ENCODE measurements around the gene UBALD1. TPM values are rescaled to one million over a fixed set of nuclear protein-coding genes. Genes with fewer than 3 reads are reported as not detected.

UBALD1 gene
- total RNA-seq, result 10 to 100 TPM; 10.8 to 12.2 TPM

DNA sequence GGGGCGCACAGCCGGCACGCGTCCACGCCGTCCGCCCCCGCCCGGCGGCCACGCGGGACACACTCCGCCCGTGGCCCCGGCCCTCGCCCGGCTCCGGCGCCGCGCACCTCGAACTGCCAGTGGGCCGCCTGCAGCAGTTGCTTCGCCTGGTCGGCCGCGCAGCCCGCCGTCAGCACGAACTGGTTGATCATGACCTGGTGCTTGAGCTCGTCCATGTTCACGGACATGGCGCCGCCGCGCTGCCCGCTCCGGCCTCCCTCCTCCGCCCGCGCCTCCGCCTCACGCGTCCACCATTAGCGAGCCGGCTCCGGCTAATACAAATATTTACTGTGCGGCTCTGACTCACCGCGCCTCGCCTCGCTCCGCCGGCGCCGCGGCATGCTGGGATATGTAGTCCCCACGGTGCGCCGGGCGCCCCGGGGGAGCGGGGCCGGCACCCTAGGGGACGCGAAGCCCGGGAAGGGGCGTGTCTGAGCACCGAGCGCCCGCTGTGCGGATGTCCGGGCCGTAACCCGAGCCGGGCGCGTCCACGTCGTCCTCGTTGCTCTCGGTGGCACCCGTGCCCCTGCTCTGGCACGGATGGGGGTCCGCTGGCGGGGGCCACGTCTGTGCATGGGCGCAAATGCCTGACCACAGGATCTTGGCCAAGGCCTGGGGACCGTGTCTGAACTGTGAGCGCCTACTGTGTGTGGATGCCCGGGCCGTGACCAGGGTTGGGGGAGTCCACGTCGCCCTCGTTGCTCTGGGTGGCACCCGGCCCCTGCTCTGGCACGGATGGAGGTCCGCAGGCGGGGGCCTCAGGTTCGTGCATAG lies at the start of gene UBALD1:
UBALD1 (minus strand) TSS at position 318 of the 813 bp plus-strand sequence; CDS start at position 227, 91 bp downstream.
- Histone ChIP-seq H3K36me3 (no peaks in the 10 kb centered on the region), H3K9me3 (no peaks in the 10 kb centered on the region), H3K27ac (peak within 1 kb of the TSS; percentile 96 to 97), H3K4me1 (peaks cover 0 to 62% of the 10 kb centered on the region in 2 donors), H3K27me3 (no peaks in the 10 kb centered on the region), H3K4me3 (peak within 1 kb of the TSS; percentile 87 to 94)
- peak; percentile 92 for DNase-seq (ENCODE audit: low spot score)
- TF ChIP-seq, protein P1, sequence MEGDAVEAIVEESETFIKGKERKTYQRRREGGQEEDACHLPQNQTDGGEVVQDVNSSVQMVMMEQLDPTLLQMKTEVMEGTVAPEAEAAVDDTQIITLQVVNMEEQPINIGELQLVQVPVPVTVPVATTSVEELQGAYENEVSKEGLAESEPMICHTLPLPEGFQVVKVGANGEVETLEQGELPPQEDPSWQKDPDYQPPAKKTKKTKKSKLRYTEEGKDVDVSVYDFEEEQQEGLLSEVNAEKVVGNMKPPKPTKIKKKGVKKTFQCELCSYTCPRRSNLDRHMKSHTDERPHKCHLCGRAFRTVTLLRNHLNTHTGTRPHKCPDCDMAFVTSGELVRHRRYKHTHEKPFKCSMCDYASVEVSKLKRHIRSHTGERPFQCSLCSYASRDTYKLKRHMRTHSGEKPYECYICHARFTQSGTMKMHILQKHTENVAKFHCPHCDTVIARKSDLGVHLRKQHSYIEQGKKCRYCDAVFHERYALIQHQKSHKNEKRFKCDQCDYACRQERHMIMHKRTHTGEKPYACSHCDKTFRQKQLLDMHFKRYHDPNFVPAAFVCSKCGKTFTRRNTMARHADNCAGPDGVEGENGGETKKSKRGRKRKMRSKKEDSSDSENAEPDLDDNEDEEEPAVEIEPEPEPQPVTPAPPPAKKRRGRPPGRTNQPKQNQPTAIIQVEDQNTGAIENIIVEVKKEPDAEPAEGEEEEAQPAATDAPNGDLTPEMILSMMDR (IDR thresholded peaks at IDR 0.05), result no peak

DNA sequence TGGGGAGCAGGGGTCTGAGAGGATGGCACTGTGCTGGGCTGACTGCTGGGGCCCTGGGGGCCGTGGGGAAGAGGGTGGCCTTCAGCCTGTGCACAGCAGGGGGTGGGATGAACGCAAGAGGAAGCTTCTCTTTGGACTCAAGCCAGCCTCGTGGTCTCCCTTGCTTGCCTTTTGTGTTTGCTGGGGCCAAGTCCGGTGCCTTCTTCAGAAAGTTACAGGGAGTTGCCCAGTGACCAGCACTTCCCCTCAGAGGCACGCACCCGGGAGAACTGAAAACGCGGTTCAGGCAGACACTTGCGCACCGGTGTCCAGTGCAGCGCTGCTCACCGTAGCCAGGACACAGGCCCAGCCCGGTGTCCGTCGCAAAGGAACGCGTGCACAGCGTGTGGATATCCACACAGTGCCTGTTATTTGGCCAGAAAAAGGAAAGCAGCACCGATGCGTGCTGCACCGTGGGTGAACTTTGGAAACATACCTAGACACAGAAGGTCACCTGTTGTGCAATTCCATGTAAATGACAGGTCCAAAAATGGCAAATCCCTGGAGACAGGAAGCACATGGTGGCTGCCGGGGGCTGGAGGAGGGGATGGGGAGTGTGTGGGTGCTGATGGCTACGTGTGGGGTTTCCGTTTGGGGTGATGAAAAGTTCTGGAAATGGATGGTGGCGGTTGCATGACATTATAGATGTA lies 49.2 kb upstream of the UBALD1 start:
- DNase-seq (ENCODE audit: low spot score), result peak; percentile 64
- no peak overlapping the region for H3K4me3 ChIP-seq
- TF ChIP-seq, protein P1 (IDR thresholded peaks at IDR 0.05), result no peak
- no peaks in the 10 kb centered on the region for H3K27me3 ChIP-seq
- H3K27ac ChIP-seq, result no peak overlapping the region
- H3K4me1 ChIP-seq, result peaks cover 0 to 28% of the 10 kb centered on the region in 2 donors
- peaks cover 46% of the 10 kb centered on the region for H3K36me3 ChIP-seq
- no peaks in the 10 kb centered on the region for H3K9me3 ChIP-seq

DNA sequence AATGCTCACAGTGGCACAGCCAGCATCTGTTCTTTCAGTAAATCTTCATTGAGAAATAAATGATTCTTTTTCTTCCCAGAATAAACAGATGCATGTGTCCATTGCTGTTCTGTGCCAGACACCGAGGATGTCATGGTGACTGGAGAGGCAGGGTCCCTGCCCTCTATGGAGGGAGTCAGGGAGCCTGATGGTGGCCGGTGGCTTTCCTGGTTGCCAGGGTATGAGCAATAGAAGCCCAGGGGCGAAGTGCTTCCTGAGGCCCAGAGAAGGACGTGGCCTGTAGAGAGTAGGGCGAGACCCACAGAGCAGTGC lies 48.7 kb upstream of the UBALD1 start:
- H3K36me3 ChIP-seq, result peaks cover 46% of the 10 kb centered on the region

DNA sequence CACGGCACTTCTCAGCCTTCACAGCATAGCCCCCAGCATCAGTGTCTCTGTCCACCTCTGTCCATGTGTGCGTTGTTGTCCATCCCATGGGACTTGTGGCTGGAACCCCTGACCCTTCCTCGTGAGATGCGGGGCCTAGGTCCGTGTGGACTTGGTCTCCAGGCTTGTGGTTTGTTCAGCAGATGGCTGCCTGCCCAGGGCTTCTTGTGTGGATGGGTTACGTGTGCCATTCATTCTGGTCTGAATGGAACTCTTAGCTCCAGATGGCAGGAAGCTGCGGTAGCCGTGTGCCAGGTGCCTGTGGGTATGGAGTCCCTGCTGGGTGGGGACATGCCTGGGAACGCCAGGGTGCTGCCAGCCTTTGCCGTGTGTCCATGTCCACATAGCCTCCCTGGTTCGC lies 47.0 kb upstream of the UBALD1 start:
- Histone ChIP-seq H3K4me3 (no peak overlapping the region), H3K9me3 (no peaks in the 10 kb centered on the region), H3K27me3 (no peaks in the 10 kb centered on the region), H3K36me3 (peaks cover 46% of the 10 kb centered on the region), H3K4me1 (peaks cover 0 to 28% of the 10 kb centered on the region in 2 donors), H3K27ac (no peak overlapping the region)
- DNase-seq (ENCODE audit: low spot score), result no peak
- TF ChIP-seq, protein P1 (IDR thresholded peaks at IDR 0.05), result no peak

More for the DNA sequence above, 48.7 kb upstream of the UBALD1 start:
- TF ChIP-seq, protein P1 (IDR thresholded peaks at IDR 0.05), result no peak
- H3K27ac ChIP-seq, result no peak overlapping the region
- no peaks in the 10 kb centered on the region for H3K27me3 ChIP-seq
- no peak overlapping the region for H3K4me3 ChIP-seq
- H3K9me3 ChIP-seq, result no peaks in the 10 kb centered on the region
- peaks cover 0 to 28% of the 10 kb centered on the region in 2 donors for H3K4me1 ChIP-seq
- no peak for DNase-seq (ENCODE audit: low spot score)

DNA sequence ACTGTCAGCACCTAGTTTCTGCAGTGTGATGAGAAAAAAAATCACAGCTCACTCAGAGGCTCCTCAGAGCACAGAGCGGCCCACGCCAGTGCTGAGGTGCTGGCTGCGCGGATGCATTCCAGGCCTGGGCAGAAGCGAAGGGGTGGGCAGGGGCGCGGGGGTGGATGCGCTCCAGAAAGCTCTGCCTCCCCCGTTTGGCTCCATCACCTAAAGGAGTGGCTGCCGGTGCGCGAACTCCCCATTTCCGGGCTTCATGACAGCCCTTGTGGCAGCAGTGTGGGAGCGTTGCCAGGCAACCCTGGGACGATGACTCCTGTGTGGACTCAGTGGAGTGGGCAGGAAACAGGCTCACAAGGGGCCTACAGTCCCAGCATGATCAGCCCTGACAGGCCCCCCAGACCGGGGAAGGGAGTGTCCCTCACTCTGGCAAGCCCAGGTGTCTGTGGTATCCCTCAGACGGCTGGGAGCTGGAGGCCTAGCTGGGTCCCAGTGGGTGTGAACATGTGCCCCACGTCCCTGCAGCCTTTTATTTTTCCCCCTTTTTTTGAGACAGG lies 45.8 kb upstream of the UBALD1 start:
- Histone ChIP-seq H3K4me3 (no peak overlapping the region), H3K27me3 (no peaks in the 10 kb centered on the region), H3K4me1 (peaks cover 0 to 28% of the 10 kb centered on the region in 2 donors), H3K9me3 (no peaks in the 10 kb centered on the region), H3K36me3 (peaks cover 48% of the 10 kb centered on the region), H3K27ac (peak overlapping the region in 1 of 2 donors; percentile 7)
- peak; percentile 64 for DNase-seq (ENCODE audit: low spot score)
- TF ChIP-seq, protein P1 (IDR thresholded peaks at IDR 0.05), result no peak

All from right atrium auricular region (tissue), 2 donors.